ENCODE data around the gene TECRL.

TECRL gene

GRCh38 chr4:64409300-64409699 is at the start of gene TECRL:
TSS of gene TECRL (minus strand) at chr4:64409450. CDS start at chr4:64409351, 99 bp downstream.
- no peak for DNase-seq

- DNase-seq = no peak
Observed at GRCh38 chr4:64432674-64433073, 23.4 kb upstream of the TECRL start.

GRCh38 chr4:64430933-64431332 is 21.7 kb upstream of the TECRL start:
- DNase-seq = no peak

GRCh38 chr4:64417974-64418373 is 8.7 kb upstream of the TECRL start:
- DNase-seq = peak in 1 of 14 donors; percentile 7

- DNase-seq = no peak
Observed at GRCh38 chr4:64407000-64407399, 2.2 kb downstream of the TECRL start.

GRCh38 chr4:64405761-64406160 is 3.5 kb downstream of the TECRL start:
- no peak for DNase-seq

GRCh38 chr4:64402684-64403083 is 6.6 kb downstream of the TECRL start:
- no peak for DNase-seq

- DNase-seq = no peak
Observed at GRCh38 chr4:64399313-64400109, 9.7 kb downstream of the TECRL start.

- no peak for DNase-seq
Observed at GRCh38 chr4:64394469-64394868, 14.8 kb downstream of the TECRL start.

GRCh38 chr4:64388252-64388651 is 21.0 kb downstream of the TECRL start:
- DNase-seq = no peak

- DNase-seq = no peak
Observed at GRCh38 chr4:64385220-64385619, 24.0 kb downstream of the TECRL start.

GRCh38 chr4:64384237-64385203 is 24.7 kb downstream of the TECRL start:
- DNase-seq = no peak

GRCh38 chr4:64368741-64369140 is 40.5 kb downstream of the TECRL start:
- no peak for DNase-seq

GRCh38 chr4:64361399-64361740 is 47.9 kb downstream of the TECRL start:
- no peak for DNase-seq

- DNase-seq = no peak
Observed at GRCh38 chr4:64360664-64361398, 48.4 kb downstream of the TECRL start.

GRCh38 chr4:64359489-64359888 is 49.8 kb downstream of the TECRL start:
- DNase-seq = no peak

- no peak for DNase-seq
Observed at GRCh38 chr4:64353904-64354303, 55.3 kb downstream of the TECRL start.

- peak in 1 of 14 donors; percentile 14 for DNase-seq
Observed at GRCh38 chr4:64341711-64342110, 67.5 kb downstream of the TECRL start.

GRCh38 chr4:64340218-64341110 is 68.8 kb downstream of the TECRL start:
- DNase-seq = no peak

- DNase-seq = no peak
Observed at GRCh38 chr4:64334964-64335363, 74.3 kb downstream of the TECRL start.

- no peak for DNase-seq
Observed at GRCh38 chr4:64330143-64330542, 79.1 kb downstream of the TECRL start.

- no peak for DNase-seq
Observed at GRCh38 chr4:64327237-64327636, 82.0 kb downstream of the TECRL start.
